Neural progenitor cell (in vitro differentiated cells): ENCODE data around the gene NAPG. TPM values are rescaled to one million over a fixed set of nuclear protein-coding genes. Genes with fewer than 3 reads are reported as not detected.
A peak's percentile ranks its signal among the peaks of the same experiment; 100 is the strongest.

ENCODE experiments used
- DNase-seq: peaks from one replicate; pipeline ENCODE4 v3.0.0-alpha.2; 2016; ENCODE audit warnings: low spot score
- H2AFZ ChIP-seq: fragments of 200-600 bp; sonication (generic); replicated peaks from 2 replicates; pipeline ENCODE4 v1.6.1; 2016; ENCODE audit warnings: antibody characterized with exemption
- H3F3A ChIP-seq: fragments of 200-600 bp; sonication (generic); 2 replicates; pipeline ENCODE4 v1.6.1; 2016; ENCODE audit warnings: antibody characterized with exemption, low read depth
- H3K27ac ChIP-seq: fragments of 200-600 bp; sonication (generic); 2 replicates; pipeline ENCODE4 v1.5.1; 2016; ENCODE audit warnings: mild to moderate bottlenecking
- H3K27me3 ChIP-seq: fragments of 200-600 bp; sonication (generic); 2 replicates; pipeline ENCODE4 v1.6.1; 2016; ENCODE audit warnings: mild to moderate bottlenecking, moderate library complexity
- H3K36me3 ChIP-seq: fragments of 200-600 bp; sonication (generic); 2 replicates; pipeline ENCODE4 v1.5.1; 2016
- H3K4me1 ChIP-seq: fragments of 200-600 bp; sonication (generic); 2 replicates; pipeline ENCODE4 v1.6.1; 2016; ENCODE audit warnings: mixed run types
- H3K4me2 ChIP-seq: fragments of 200-600 bp; sonication (generic); 2 replicates; pipeline ENCODE4 v1.6.1; 2016
- H3K4me3 ChIP-seq: fragments of 200-600 bp; sonication (generic); 2 replicates; pipeline ENCODE4 v1.5.1; 2016
- H3K79me2 ChIP-seq: fragments of 200-600 bp; sonication (generic); 2 replicates; pipeline ENCODE4 v1.6.1; 2016; ENCODE audit warnings: low read depth
- H3K9ac ChIP-seq: fragments of 200-600 bp; sonication (generic); 2 replicates; pipeline ENCODE4 v1.6.1; 2016
- H3K9me3 ChIP-seq: fragments of 200-600 bp; sonication (generic); 2 replicates; pipeline ENCODE4 v1.5.1; 2016; ENCODE audit warnings: low read depth
- H4K20me1 ChIP-seq: fragments of 200-600 bp; sonication (generic); 2 replicates; pipeline ENCODE4 v1.6.1; 2016; ENCODE audit warnings: low read depth
- H3K27ac Mint-ChIP-seq: 3 replicates; pipeline ENCODE4 v1.8.0; 2021; ENCODE audit warnings: mixed read lengths
- H3K27me3 Mint-ChIP-seq: 2 replicates; pipeline ENCODE4 v1.8.0; 2022; ENCODE audit warnings: low read depth, mild to moderate bottlenecking, inconsistent platforms, moderate library complexity, mixed read lengths; ENCODE audit not compliant: insufficient read depth
- H3K36me3 Mint-ChIP-seq: 3 replicates; pipeline ENCODE4 v1.8.0; 2021; ENCODE audit warnings: mixed read lengths
- H3K4me1 Mint-ChIP-seq: 3 replicates; pipeline ENCODE4 v1.8.0; 2021; ENCODE audit warnings: mixed read lengths
- H3K4me3 Mint-ChIP-seq: 3 replicates; pipeline ENCODE4 v1.8.0; 2021; ENCODE audit warnings: mild to moderate bottlenecking, moderate library complexity, mixed read lengths
- H3K9me3 Mint-ChIP-seq: 3 replicates; pipeline ENCODE4 v1.8.0; 2020; ENCODE audit warnings: mixed read lengths
- EZH2 ChIP-seq: fragments of 200-600 bp; sonication (generic); IDR thresholded peaks from 2 replicates; pipeline ENCODE4 v1.6.1; 2017; ENCODE audit warnings: antibody characterized with exemption, mild to moderate bottlenecking, moderate library complexity
- EZH2phosphoT487 ChIP-seq: fragments of 200-600 bp; sonication (generic); IDR thresholded peaks from 2 replicates; pipeline ENCODE4 v1.6.1; 2017; ENCODE audit warnings: antibody characterized with exemption
- total RNA-seq: library from RNA; depleted of rRNA; stranded (reverse); fragments of >200 nt; gene quantifications from 2 replicates; pipeline ENCODE4 v1.2.3, GENCODE V29; 2015; ENCODE audit warnings: low replicate concordance
- TF ChIP-seq, protein P1 (sequence below): fragments of 200-600 bp; sonication (generic); IDR thresholded peaks from 2 replicates; pipeline ENCODE4 v1.5.1; 2017; ENCODE audit warnings: antibody characterized with exemption, mild to moderate bottlenecking

The NAPG gene
- total RNA-seq, 1 donor from 2014 or later = 56.6 TPM

DNA sequence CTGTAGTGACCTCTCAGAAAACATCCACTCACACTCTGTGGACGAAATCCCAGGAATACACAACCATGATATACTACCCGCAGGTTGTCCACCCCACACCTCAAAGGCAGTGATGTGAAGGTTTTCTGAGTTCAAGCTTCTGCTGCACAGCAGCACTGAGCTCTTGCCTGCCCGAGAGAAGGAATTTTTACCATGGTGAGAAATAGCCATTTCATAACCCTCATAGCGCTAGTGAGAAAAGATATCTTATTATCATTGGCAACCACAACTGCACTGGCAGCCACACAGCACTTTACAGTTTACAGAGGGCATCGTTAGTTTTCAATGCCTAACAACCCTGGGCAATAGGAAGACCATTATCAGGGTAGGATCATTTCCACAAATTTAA, 36.9 kb downstream of the NAPG start:
- Mint-ChIP-seq H3K4me1 (peaks cover 18% of the 10 kb centered on the region), H3K4me3 (no peak overlapping the region), H3K36me3 (peaks cover 13% of the 10 kb centered on the region), H3K27me3 (no peaks in the 10 kb centered on the region), H3K27ac (no peak overlapping the region), H3K9me3 (no peaks in the 10 kb centered on the region)
- H3K4me2 ChIP-seq = no peak overlapping the region
- no peaks in the 10 kb centered on the region for H3K9me3 ChIP-seq
- no peaks in the 10 kb centered on the region for H3K36me3 ChIP-seq
- no peaks in the 10 kb centered on the region for H3K79me2 ChIP-seq
- H3K4me3 ChIP-seq = no peak overlapping the region
- H3K27ac ChIP-seq = no peak overlapping the region
- TF ChIP-seq EZH2phosphoT487 (no peak), EZH2 (no peak)
- TF ChIP-seq, protein P1, sequence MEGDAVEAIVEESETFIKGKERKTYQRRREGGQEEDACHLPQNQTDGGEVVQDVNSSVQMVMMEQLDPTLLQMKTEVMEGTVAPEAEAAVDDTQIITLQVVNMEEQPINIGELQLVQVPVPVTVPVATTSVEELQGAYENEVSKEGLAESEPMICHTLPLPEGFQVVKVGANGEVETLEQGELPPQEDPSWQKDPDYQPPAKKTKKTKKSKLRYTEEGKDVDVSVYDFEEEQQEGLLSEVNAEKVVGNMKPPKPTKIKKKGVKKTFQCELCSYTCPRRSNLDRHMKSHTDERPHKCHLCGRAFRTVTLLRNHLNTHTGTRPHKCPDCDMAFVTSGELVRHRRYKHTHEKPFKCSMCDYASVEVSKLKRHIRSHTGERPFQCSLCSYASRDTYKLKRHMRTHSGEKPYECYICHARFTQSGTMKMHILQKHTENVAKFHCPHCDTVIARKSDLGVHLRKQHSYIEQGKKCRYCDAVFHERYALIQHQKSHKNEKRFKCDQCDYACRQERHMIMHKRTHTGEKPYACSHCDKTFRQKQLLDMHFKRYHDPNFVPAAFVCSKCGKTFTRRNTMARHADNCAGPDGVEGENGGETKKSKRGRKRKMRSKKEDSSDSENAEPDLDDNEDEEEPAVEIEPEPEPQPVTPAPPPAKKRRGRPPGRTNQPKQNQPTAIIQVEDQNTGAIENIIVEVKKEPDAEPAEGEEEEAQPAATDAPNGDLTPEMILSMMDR = no peak
- H3K4me1 ChIP-seq = no peaks in the 10 kb centered on the region
- DNase-seq = no peak
- no peak overlapping the region for H3K9ac ChIP-seq
- H3F3A ChIP-seq = no peaks in the 10 kb centered on the region
- no peaks in the 10 kb centered on the region for H3K27me3 ChIP-seq
- H2AFZ ChIP-seq = no peak overlapping the region
- H4K20me1 ChIP-seq = no peaks in the 10 kb centered on the region

DNA sequence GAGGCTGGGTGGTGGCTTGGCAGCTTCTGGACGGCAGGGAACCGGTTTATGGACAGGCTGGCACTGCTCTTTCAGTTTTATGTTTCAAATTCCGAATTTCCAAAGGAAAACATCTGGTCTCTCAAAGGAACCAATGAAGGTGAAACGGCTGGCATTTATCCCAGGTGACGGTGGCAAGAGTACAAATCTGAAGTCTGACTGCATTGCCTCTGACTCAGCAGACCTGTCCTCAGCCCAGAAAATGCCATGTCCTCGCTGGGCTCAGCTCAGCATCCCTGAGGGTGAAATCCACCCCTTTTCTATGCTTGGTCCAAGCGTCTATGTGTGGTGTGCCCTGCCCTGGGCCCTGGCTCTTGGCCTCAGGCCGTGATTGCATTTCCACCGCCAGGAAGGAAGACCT, 38.1 kb downstream of the NAPG start:
- H3F3A ChIP-seq = no peaks in the 10 kb centered on the region
- H3K27ac Mint-ChIP-seq = no peak overlapping the region
- H3K79me2 ChIP-seq = no peaks in the 10 kb centered on the region
- no peak for TF ChIP-seq EZH2phosphoT487
- TF ChIP-seq, protein P1 = no peak
- no peak for TF ChIP-seq EZH2
- no peaks in the 10 kb centered on the region for H3K4me1 ChIP-seq
- H3K4me3 ChIP-seq = no peak overlapping the region
- H3K27me3 Mint-ChIP-seq = peaks cover 2% of the 10 kb centered on the region
- no peak overlapping the region for H2AFZ ChIP-seq
- H3K9me3 ChIP-seq = no peaks in the 10 kb centered on the region
- no peaks in the 10 kb centered on the region for H3K27me3 ChIP-seq
- H3K9ac ChIP-seq = no peak overlapping the region
- no peaks in the 10 kb centered on the region for H4K20me1 ChIP-seq
- H3K4me1 Mint-ChIP-seq = peaks cover 18% of the 10 kb centered on the region
- H3K4me2 ChIP-seq = no peak overlapping the region
- no peak overlapping the region for H3K4me3 Mint-ChIP-seq
- no peaks in the 10 kb centered on the region for H3K36me3 ChIP-seq
- H3K36me3 Mint-ChIP-seq = peaks cover 5% of the 10 kb centered on the region
- no peak for DNase-seq
- H3K27ac ChIP-seq = no peak overlapping the region
- no peaks in the 10 kb centered on the region for H3K9me3 Mint-ChIP-seq

DNA sequence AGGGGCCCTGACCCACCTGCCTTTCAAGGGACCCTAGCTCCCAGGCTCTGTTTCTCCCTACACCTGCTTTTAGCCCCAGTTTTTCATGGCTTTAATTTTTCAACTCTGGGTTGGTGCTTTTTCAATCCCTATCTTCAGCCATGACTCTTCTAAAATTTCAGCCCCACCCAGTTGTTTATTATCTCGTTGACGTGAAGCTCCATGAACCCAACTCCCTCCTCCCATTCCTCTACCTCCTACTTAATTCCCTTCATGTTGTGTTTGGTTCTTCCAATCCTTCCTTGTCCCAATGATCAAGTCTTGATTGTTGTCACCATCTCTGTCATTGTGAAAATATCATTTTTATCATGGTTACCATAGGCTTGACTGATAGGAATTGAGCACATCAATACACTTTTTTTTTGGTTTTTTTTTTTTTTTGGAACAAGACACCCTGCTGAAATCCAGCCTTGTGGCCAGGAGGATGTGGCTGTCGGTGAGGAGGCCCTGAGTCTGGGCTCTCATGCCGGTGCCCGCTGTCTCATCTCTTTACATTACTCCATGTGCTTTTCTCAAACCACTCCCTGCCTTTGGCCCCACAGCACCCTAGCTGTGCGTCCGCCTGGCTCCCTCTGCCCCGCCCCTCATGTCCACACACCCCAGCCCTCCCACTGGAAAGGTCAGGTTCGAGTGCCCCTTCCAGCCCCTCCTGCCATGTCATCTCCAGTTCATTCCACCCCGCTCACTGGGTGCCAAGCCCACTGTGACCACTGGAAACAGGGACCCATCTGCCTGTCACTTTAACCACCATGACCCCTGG, 39.3 kb downstream of the NAPG start:
- H3F3A ChIP-seq = no peaks in the 10 kb centered on the region
- H2AFZ ChIP-seq = no peak overlapping the region
- H3K79me2 ChIP-seq = no peaks in the 10 kb centered on the region
- no peak overlapping the region for H3K9ac ChIP-seq
- no peaks in the 10 kb centered on the region for H4K20me1 ChIP-seq
- Mint-ChIP-seq H3K4me1 (peaks cover 18% of the 10 kb centered on the region), H3K4me3 (no peak overlapping the region), H3K27ac (peak overlapping the region; percentile 13), H3K27me3 (peaks cover 2% of the 10 kb centered on the region), H3K36me3 (peaks cover 5% of the 10 kb centered on the region), H3K9me3 (no peaks in the 10 kb centered on the region)
- H3K36me3 ChIP-seq = no peaks in the 10 kb centered on the region
- H3K27ac ChIP-seq = no peak overlapping the region
- no peak for DNase-seq
- no peaks in the 10 kb centered on the region for H3K9me3 ChIP-seq
- H3K4me3 ChIP-seq = no peak overlapping the region
- no peak overlapping the region for H3K4me2 ChIP-seq
- H3K4me1 ChIP-seq = no peaks in the 10 kb centered on the region
- H3K27me3 ChIP-seq = no peaks in the 10 kb centered on the region
- TF ChIP-seq EZH2phosphoT487 = no peak
- TF ChIP-seq, protein P1 = no peak
